K562 (cell line): ENCODE measurements around the gene RNF31. TPM values are rescaled to one million over a fixed set of nuclear protein-coding genes. Genes with fewer than 3 reads are reported as not detected.

ENCODE experiments used
- ATAC-seq: fragments of 200-7000 bp; cut with Tn5 transposase; 3 replicates; pipeline ENCODE4 v1.9.1; 2020; ENCODE audit warnings: moderate library complexity
- BruUV-seq: library from RNA; stranded (reverse); fragments of 400-500 nt; replicated peaks from 2 replicates; lab custom pipeline; 2021; lab: Mats Ljungman, UMichigan
- CTCF ChIA-PET: fragments of 300-600 bp; formaldehyde crosslinking; extraction: SDS; loops from one replicate; lab custom pipeline; 2021; ENCODE audit warnings: low intra/inter-chr PET ratio; lab: Yijun Ruan, JAX
- POLR2A ChIA-PET: fragments of 300-600, 350-650 bp; sonication (Branson Sonifier 250); formaldehyde crosslinking; extraction: SDS; loops from one replicate; lab custom pipeline; 2021; ENCODE audit warnings: antibody characterized with exemption, inconsistent platforms; lab: Yijun Ruan, JAX
- DNase-seq, 4 experiments: peaks; one replicate each; pipeline versions ENCODE4 v3.0.0 to v3.0.0-alpha.2; 2011 to 2018; ENCODE audit warnings: low spot score in 3 of 4, mixed read lengths in 3 of 4; ENCODE audit errors: extremely low read depth in 1 of 4
- FAIRE-seq: peaks from 2 replicates; lab custom pipeline; 2011; peaks lifted over from hg19 to GRCh38; lab: Jason Lieb, UNC
- H2AFZ ChIP-seq: 2 replicates; pipeline ENCODE4 v1.6.0; 2011; ENCODE audit warnings: low read depth, low read length, control low read depth, inconsistent platforms
- H3K27ac ChIP-seq: fragments of 200-600 bp; 3 replicates; pipeline ENCODE4 v1.8.0; 2011; ENCODE audit warnings: low read depth, mild to moderate bottlenecking, control low read depth, inconsistent platforms, low read length, moderate library complexity, mixed read lengths; ENCODE audit errors: extremely low read depth
- H3K27me3 ChIP-seq, 2 experiments: fragments of 300-600 bp in 1 of 2; 2 replicates in 1 of 2; 3 replicates in 1 of 2; pipeline versions ENCODE4 v1.6.0 to v1.8.0; 2011; ENCODE audit warnings: inconsistent platforms in 2 of 2, low read length in 2 of 2, mild to moderate bottlenecking in 1 of 2, mixed read lengths in 1 of 2, moderate library complexity in 1 of 2; ENCODE audit not compliant: control insufficient read depth in 2 of 2, insufficient read depth in 2 of 2
- H3K36me3 ChIP-seq: fragments of 300-600 bp; 3 replicates; pipeline ENCODE4 v1.8.0; 2011; ENCODE audit warnings: mild to moderate bottlenecking, low read length, inconsistent platforms; ENCODE audit not compliant: control insufficient read depth, insufficient read depth
- H3K4me1 ChIP-seq, 2 experiments: fragments of 200-600 bp in 1 of 2; replicated peaks in 1 of 2; 2 replicates in 1 of 2; 3 replicates in 1 of 2; pipeline versions ENCODE4 v1.5.1 to v1.8.0; 2011; ENCODE audit warnings: inconsistent platforms in 2 of 2, low read length in 2 of 2, mild to moderate bottlenecking in 1 of 2, mixed read lengths in 1 of 2, moderate library complexity in 1 of 2; ENCODE audit not compliant: control insufficient read depth in 2 of 2, insufficient read depth in 2 of 2
- H3K4me2 ChIP-seq: 2 replicates; pipeline ENCODE4 v1.6.1; 2011; ENCODE audit warnings: low read length, control low read depth, inconsistent platforms, mixed read lengths; ENCODE audit not compliant: insufficient read depth
- H3K4me3 ChIP-seq: fragments of 200-600 bp; sonication (generic), shearing (Covaris generic); 2 replicates; pipeline ENCODE4 v1.5.1; 2016; ENCODE audit warnings: control low read depth, inconsistent platforms
- H3K79me2 ChIP-seq: fragments of 200-600 bp; 3 replicates; pipeline ENCODE4 v1.8.0; 2011; ENCODE audit warnings: low read length, inconsistent platforms; ENCODE audit not compliant: control insufficient read depth, insufficient read depth
- H3K9ac ChIP-seq, 2 experiments: 2 replicates each; pipeline versions ENCODE4 v1.6.0 to v1.6.1; 2011; ENCODE audit warnings: low read depth in 2 of 2, low read length in 2 of 2, control low read depth in 1 of 2, inconsistent platforms in 1 of 2, mild to moderate bottlenecking in 1 of 2, mixed read lengths in 1 of 2; ENCODE audit not compliant: insufficient read depth in 1 of 2
- H3K9me1 ChIP-seq: one replicate; pipeline ENCODE4 v1.6.0; 2011; ENCODE audit warnings: inconsistent platforms, mild to moderate bottlenecking, low read length, moderate library complexity; ENCODE audit not compliant: control insufficient read depth, insufficient read depth
- H3K9me3 ChIP-seq: replicated peaks from 2 replicates; pipeline ENCODE4 v1.5.1; 2011; ENCODE audit warnings: low read depth, low read length, inconsistent platforms; ENCODE audit not compliant: control insufficient read depth, insufficient read depth
- H4K20me1 ChIP-seq: replicated peaks from 2 replicates; pipeline ENCODE4 v1.6.1; 2011; ENCODE audit warnings: low read length, inconsistent platforms, mixed read lengths; ENCODE audit not compliant: control insufficient read depth, insufficient read depth
- KDM1A ChIP-seq, 2 experiments: fragments of 450-650 bp; IDR thresholded peaks; 2 replicates each; pipeline ENCODE4 v1.6.1; 2016; ENCODE audit warnings: mild to moderate bottlenecking in 2 of 2
- NFE2 ChIP-seq: IDR thresholded peaks from 2 replicates; pipeline ENCODE4 v1.6.1; 2014; ENCODE audit warnings: antibody characterized with exemption, low read depth
- SMAD1 ChIP-seq: fragments of 150-350 bp; IDR thresholded peaks from 2 replicates; pipeline ENCODE4 v1.6.1; 2014; ENCODE audit warnings: low read length, low read depth; ENCODE audit not compliant: partially characterized antibody
- ZBED1 ChIP-seq: IDR thresholded peaks from 2 replicates; pipeline ENCODE4 v1.6.1; 2014
- ZBTB17 ChIP-seq: fragments of 450-650 bp; formaldehyde crosslinking; IDR thresholded peaks from 2 replicates; pipeline ENCODE4 v1.4.0; 2020; ENCODE audit warnings: mild to moderate bottlenecking
- ZC3H11A ChIP-seq: IDR thresholded peaks from 2 replicates; pipeline ENCODE4 v1.6.1; 2012; ENCODE audit warnings: low read depth, low read length, improper control_type of control experiment
- ZNF347 ChIP-seq: fragments of 450-650 bp; formaldehyde crosslinking; IDR thresholded peaks from 2 replicates; pipeline ENCODE4 v1.4.0; 2020; ENCODE audit warnings: low read depth, mild to moderate bottlenecking, moderate library complexity
- WGBS: fragments of 100-300 bp; shearing (Covaris generic); methylation state at CpG from one replicate; pipeline ENCODE4 v1.1.6; 2016; ENCODE audit warnings: low coverage, mixed read lengths; ENCODE audit not compliant: insufficient coverage; ENCODE audit errors: missing lambda C conversion rate; 5-methylcytosine and 5-hydroxymethylcytosine counted together
- in situ Hi-C: fragments of 300-500 bp; cut with MboI; formaldehyde crosslinking; loops from 4 replicates; pipeline ENCODE4 v1.15.0; 2018; ENCODE audit warnings: inconsistent platforms, mixed read lengths
- intact Hi-C: fragments of 100-400 bp; cut with micrococcal nuclease; formaldehyde crosslinking; loops from 2 replicates; pipeline ENCODE4 v1.14.2; 2022
- polyA plus RNA-seq, 8 experiments: library from polyadenylated mRNA; depleted of rRNA in 4 of 8; stranded (reverse) in 5 of 8; unstranded in 3 of 8; fragments of >200 nt; fragmentation: Nextera tagmentation in 2 of 8; fragmentation: Illumina TruSeq in 1 of 8; extraction: Ambion mirVana in 2 of 8; extraction: Trizol in 1 of 8; gene quantifications; 2 replicates each; pipeline versions ENCODE4 v1.2.1 to v1.2.3, GENCODE V29; 2011 to 2014; ENCODE audit warnings: inconsistent platforms in 1 of 8, missing spikeins in 1 of 8
- total RNA-seq, 7 experiments: library from RNA; depleted of rRNA in 6 of 7; stranded (reverse); fragments of >200 nt in 6 of 7; fragmentation: Illumina TruSeq in 2 of 7; extraction: Trizol in 2 of 7; gene quantifications; 2 replicates each; pipeline versions ENCODE4 v1.2.1 to v1.2.3, GENCODE V29; 2011 to 2021; ENCODE audit warnings: low replicate concordance in 1 of 7

The RNF31 gene
- total and polyA plus RNA-seq, 9 of the 15 experiments (the other 6 are each of a cell fraction or from before 2014, with no cell fraction given): 3.1 to 47.6 (median 19.1) TPM

DNA sequence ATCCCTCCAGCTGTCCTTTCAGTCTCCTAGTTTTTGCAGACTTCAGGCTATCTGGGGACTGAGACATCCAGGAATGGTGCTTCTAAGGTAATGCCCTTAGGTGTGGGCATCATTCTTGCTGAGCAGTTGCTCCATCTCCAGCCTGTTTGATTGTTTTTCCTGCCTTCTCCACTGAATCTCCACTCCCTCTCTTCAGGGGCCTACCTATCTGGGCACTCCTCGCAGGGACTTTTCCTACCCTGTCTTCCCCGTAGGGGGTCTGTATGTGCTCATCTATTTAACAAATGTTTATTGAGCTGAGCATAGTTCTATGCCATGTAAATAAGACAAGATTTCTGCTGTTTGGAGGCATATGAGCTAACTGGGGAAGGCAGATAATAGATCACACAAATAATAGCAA is 14.3 kb upstream of the RNF31 start (continued):
- TF ChIP-seq ZBTB17 (CRISPR knock-in tag) (no peak), ZBED1 (no peak)

DNA sequence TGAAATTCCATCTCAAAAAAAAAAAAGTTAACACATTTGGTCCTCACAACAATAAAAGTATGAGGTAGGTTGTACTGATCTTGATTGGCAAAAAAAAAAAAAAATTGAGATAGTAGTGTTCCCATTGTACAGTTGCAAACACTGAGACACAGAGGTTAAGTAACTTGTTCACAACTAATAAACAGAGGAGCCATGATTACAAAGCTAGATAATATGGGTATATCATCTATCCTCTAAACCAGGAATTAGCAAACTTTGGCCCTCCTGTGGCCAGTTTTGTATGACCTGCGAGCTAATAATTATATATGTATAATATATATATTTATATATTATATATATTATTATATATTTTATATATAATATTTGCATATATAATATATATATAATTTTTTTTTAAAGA is 13.6 kb upstream of the RNF31 start:
- peaks cover 7 to 29% of the 10 kb centered on the region in 2 experiments; a peak in 4 of 5 replicates for H3K4me1 ChIP-seq
- FAIRE-seq (no peak), DNase-seq (no peak), ATAC-seq (no peak)
- peaks cover 15% of the 10 kb centered on the region for H3K36me3 ChIP-seq
- POLR2A ChIA-PET: interaction anchor here (0.7 kb wide), 1 partner anchor 1112 kb away, joined by 3 read pairs; no protein-coding TSS in a partner anchor
- CTCF ChIA-PET: no interaction called here
- no peaks in the 10 kb centered on the region for H3K9me1 ChIP-seq
- no TSS peak for BruUV-seq
- peaks cover 4% of the 10 kb centered on the region; the same call in 2 of the 3 replicates for H3K79me2 ChIP-seq
- no peak overlapping the region for H3K27ac ChIP-seq
- no peak overlapping the region for H3K4me2 ChIP-seq
- in situ Hi-C loops: no loop called here
- H2AFZ ChIP-seq: no peak overlapping the region
- H3K27me3 ChIP-seq: no peaks in the 10 kb centered on the region
- H3K9ac ChIP-seq: no peak overlapping the region
- intact Hi-C loops: no loop called here
- H3K9me3 ChIP-seq: no peaks in the 10 kb centered on the region
- 90% methylated on average over 1 of the region's 1 CpG for WGBS
- no peak for TF ChIP-seq NFE2
- TF ChIP-seq ZNF347 (CRISPR knock-in tag): no peak
- no peak for TF ChIP-seq ZC3H11A
- TF ChIP-seq SMAD1: no peak
- TF ChIP-seq KDM1A (IDR thresholded peaks at IDR 0.05): 0 out of 4 replicates have a peak, but pooled peaks of 1 of the 2 experiments have one; percentile 23
- H3K4me3 ChIP-seq: no peak overlapping the region
- H4K20me1 ChIP-seq: no peaks in the 10 kb centered on the region; the same call in 1 of the 2 replicates
